Measurements from ENCODE around the gene TADA2B. TPM values are rescaled to one million over a fixed set of nuclear protein-coding genes. Genes with fewer than 3 reads are reported as not detected.
A peak's percentile ranks its signal among the peaks of the same experiment; 100 is the strongest.

Gene TADA2B
- total and polyA plus RNA-seq, 10 of the 15 experiments (the other 5 are each of a cell fraction or from before 2014, with no cell fraction given), result 0.66 to 12.0 (median 5.6) TPM

DNA sequence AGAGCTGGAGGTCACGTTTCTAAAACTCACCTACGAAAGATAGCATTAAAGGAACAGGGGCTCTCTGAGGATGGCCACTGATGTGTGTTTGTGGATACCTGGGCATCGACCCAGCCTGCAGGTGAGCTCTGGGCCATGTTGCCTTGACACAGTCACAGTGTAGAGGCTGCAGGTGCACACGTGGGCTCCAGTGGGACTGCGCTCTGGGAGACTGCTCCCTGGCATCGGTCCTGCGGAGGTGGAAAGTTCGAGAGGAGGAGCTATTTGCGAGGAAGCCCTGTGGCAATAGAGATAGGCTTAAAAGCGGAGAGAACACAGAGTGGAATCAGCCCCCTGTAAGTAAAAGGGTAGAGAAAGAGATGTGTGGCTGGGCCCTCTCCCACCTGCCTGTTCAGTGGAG is 12.3 kb upstream of the TADA2B start:
- Histone ChIP-seq H3K4me3 (no peak overlapping the region), H2AFZ (ENCODE audit: control insufficient read depth, low read depth, low read length) (no peak overlapping the region), H3K79me2 (ENCODE audit: control insufficient read depth, insufficient read depth, low read length) (no peaks in the 10 kb centered on the region), H4K20me1 (ENCODE audit: control insufficient read depth, insufficient read depth) (no peaks in the 10 kb centered on the region), H3K27ac (ENCODE audit: control insufficient read depth, insufficient read depth) (no peak overlapping the region), H3K27me3 (replicated peaks in 1 of 2; ENCODE audit: control insufficient read depth in 2 of 2, insufficient read depth in 2 of 2, low read length in 1 of 2) (no peaks in the 10 kb centered on the region), H3K36me3 (ENCODE audit: control insufficient read depth in 2 of 2, insufficient read depth in 2 of 2, low read length in 1 of 2) (peaks cover 9 to 17% of the 10 kb centered on the region in 2 experiments), H3K9me3 (replicated peaks; ENCODE audit: control insufficient read depth, insufficient read depth, low read length) (no peaks in the 10 kb centered on the region), H3K4me1 (ENCODE audit: control insufficient read depth, insufficient read depth, low read length) (no peaks in the 10 kb centered on the region), H3K9ac (ENCODE audit: control insufficient read depth, insufficient read depth, low read length) (no peak overlapping the region), H3K4me2 (ENCODE audit: control insufficient read depth, insufficient read depth) (no peak overlapping the region)
- ChIA-PET POLR2A (no interaction called here), CTCF (no interaction called here), RAD21 (ENCODE audit: unreplicated experiment) (no interaction called here), SMC1A (ENCODE audit: uncharacterized antibody, unreplicated experiment) (interaction anchor here (0.8 to 0.9 kb wide), 2 partner anchors 15 to 120 kb away, joined by 3 read pairs; no protein-coding TSS in a partner anchor)
- WGBS (ENCODE audit: insufficient coverage, insufficient replicate concordance, low lambda C conversion rate, missing lambda C conversion rate), result 93% methylated on average over 10 of the region's 10 CpGs
- ATAC-seq, result no peak
- no peak for FAIRE-seq
- in situ Hi-C loops (cut with MboI), result no loop called here
- TF ChIP-seq, protein P1, sequence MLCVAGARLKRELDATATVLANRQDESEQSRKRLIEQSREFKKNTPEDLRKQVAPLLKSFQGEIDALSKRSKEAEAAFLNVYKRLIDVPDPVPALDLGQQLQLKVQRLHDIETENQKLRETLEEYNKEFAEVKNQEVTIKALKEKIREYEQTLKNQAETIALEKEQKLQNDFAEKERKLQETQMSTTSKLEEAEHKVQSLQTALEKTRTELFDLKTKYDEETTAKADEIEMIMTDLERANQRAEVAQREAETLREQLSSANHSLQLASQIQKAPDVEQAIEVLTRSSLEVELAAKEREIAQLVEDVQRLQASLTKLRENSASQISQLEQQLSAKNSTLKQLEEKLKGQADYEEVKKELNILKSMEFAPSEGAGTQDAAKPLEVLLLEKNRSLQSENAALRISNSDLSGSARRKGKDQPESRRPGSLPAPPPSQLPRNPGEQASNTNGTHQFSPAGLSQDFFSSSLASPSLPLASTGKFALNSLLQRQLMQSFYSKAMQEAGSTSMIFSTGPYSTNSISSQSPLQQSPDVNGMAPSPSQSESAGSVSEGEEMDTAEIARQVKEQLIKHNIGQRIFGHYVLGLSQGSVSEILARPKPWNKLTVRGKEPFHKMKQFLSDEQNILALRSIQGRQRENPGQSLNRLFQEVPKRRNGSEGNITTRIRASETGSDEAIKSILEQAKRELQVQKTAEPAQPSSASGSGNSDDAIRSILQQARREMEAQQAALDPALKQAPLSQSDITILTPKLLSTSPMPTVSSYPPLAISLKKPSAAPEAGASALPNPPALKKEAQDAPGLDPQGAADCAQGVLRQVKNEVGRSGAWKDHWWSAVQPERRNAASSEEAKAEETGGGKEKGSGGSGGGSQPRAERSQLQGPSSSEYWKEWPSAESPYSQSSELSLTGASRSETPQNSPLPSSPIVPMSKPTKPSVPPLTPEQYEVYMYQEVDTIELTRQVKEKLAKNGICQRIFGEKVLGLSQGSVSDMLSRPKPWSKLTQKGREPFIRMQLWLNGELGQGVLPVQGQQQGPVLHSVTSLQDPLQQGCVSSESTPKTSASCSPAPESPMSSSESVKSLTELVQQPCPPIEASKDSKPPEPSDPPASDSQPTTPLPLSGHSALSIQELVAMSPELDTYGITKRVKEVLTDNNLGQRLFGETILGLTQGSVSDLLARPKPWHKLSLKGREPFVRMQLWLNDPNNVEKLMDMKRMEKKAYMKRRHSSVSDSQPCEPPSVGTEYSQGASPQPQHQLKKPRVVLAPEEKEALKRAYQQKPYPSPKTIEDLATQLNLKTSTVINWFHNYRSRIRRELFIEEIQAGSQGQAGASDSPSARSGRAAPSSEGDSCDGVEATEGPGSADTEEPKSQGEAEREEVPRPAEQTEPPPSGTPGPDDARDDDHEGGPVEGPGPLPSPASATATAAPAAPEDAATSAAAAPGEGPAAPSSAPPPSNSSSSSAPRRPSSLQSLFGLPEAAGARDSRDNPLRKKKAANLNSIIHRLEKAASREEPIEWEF (IDR thresholded peaks at IDR 0.05; ENCODE audit: insufficient replicate concordance, low read depth, low read length), result no peak
- TF ChIP-seq DPF2 (IDR thresholded peaks at IDR 0.05) (no peak), E2F4 (IDR thresholded peaks at IDR 0.05; ENCODE audit: low read depth, low read length) (no peak), MLLT1 (IDR thresholded peaks at IDR 0.05) (no peak), GABPA (IDR thresholded peaks at IDR 0.05; ENCODE audit: low read depth) (no peak), CREB1 (IDR thresholded peaks at IDR 0.05; ENCODE audit: low read depth) (no peak), ZBTB4 (CRISPR knock-in tag; IDR thresholded peaks at IDR 0.05) (no peak), EED (IDR thresholded peaks at IDR 0.05; ENCODE audit: low read depth) (no peak), TAF1 (IDR thresholded peaks at IDR 0.05; ENCODE audit: borderline replicate concordance, low read depth, low read length) (no peak), HDGF (IDR thresholded peaks at IDR 0.05) (no peak)
- no peak for DNase-seq (ENCODE audit: low read depth, low spot score)
- BruUV-seq (replicated peaks), result TSS peak; percentile 57
- intact Hi-C loops (cut with micrococcal nuclease; ENCODE audit: unreplicated experiment), result no loop called here

Data from GM12878 (cell line).